Measurements from ENCODE around the gene GLUL. TPM values are rescaled to one million over a fixed set of nuclear protein-coding genes. Genes with fewer than 3 reads are reported as not detected.
A peak's percentile ranks its signal among the peaks of the same experiment; 100 is the strongest.

The GLUL gene
- total RNA-seq (2021; ENCODE audit: unreplicated experiment) = 165 TPM
- polyA plus RNA-seq (2012) = 179 and 194 TPM in 2 replicates
- percentile 91 among the genes with signal in this experiment for Bru-seq, nascent RNA
- BruChase-seq, experiment 1, labeled RNA remaining after a 6-hour chase = percentile 98 among the genes with signal in this experiment
- percentile 98 among the genes with signal in this experiment for BruChase-seq, experiment 2, labeled RNA remaining after a 2-hour chase
- long read RNA-seq, full-length matches to known transcripts = 97 of 134 reads
- long read RNA-seq, partial matches to known transcripts = 35 of 134 reads
- long read RNA-seq, other reads (novel, unspliced or antisense) = 2 of 134 reads

- peak within 1 kb of the TSS; percentile 89 for H3K4me2 ChIP-seq (ENCODE audit: low read length)
- peak within 1 kb of the TSS; percentile 87 for H3K9ac ChIP-seq (ENCODE audit: low read length)
- H4K20me1 ChIP-seq (ENCODE audit: insufficient read depth) = peaks cover 5% of the 10 kb centered on the region; the same call in 1 of the 2 replicates
- CTCF ChIA-PET = interaction anchor here (0.9 to 1.4 kb wide), 3 partner anchors 248 to 455 kb away, joined by 3 to 11 read pairs (median 5); no protein-coding TSS in a partner anchor
- no peaks in the 10 kb centered on the region for H3K9me3 ChIP-seq (ENCODE audit: control insufficient read depth in 1 of 2, insufficient read depth in 1 of 2, low read depth in 1 of 2, low read length in 2 of 2)
- DNase-seq (ENCODE audit: low read depth, low spot score) (peak; percentile 68), ATAC-seq (peak; percentile 93)
- POLR2A ChIA-PET = interaction anchor here (0.7 to 1.2 kb wide), 16 partner anchors 9 to 362 kb away, joined by 3 to 18 read pairs (median 4); no protein-coding TSS in a partner anchor
- H3K4me1 ChIP-seq (ENCODE audit: control insufficient read depth in 1 of 2, insufficient read depth in 2 of 2, low read length in 2 of 2) = peaks cover 13 to 18% of the 10 kb centered on the region in 2 experiments
- RAD21 ChIA-PET (ENCODE audit: low non-redundant PET in 1 of 2, low total read pairs in 2 of 2, uncharacterized antibody in 2 of 2, unreplicated experiment in 2 of 2) = interaction anchor here in 1 of 2 experiments (1.0 kb wide), 1 partner anchor 248 kb away, joined by 6 read pairs; no protein-coding TSS in a partner anchor
- peak within 1 kb of the TSS; percentile 94 for H3K27ac ChIP-seq (ENCODE audit: low read depth, low read length)
- H3K79me2 ChIP-seq (ENCODE audit: insufficient read depth, low read length) = peaks cover 45% of the 10 kb centered on the region
- BruUV-seq (replicated peaks) = no TSS peak
- no peaks in the 10 kb centered on the region for H3K27me3 ChIP-seq (ENCODE audit: insufficient read depth, low read length)
- no peak within 1 kb of the TSS for H2AFZ ChIP-seq (ENCODE audit: low read depth, low read length, poor library complexity, severe bottlenecking)
- intact Hi-C loops (cut with micrococcal nuclease) = loop anchor here (5.0 kb wide), 1 partner anchor 914 kb away; no protein-coding TSS in a partner anchor
- H3K4me3 ChIP-seq (replicated peaks in 1 of 2; ENCODE audit: low read depth in 1 of 2, low read length in 2 of 2) = peak within 1 kb of the TSS; percentile 71 to 85
- H3K36me3 ChIP-seq (ENCODE audit: control insufficient read depth in 1 of 2, insufficient read depth in 2 of 2, low read length in 2 of 2) = peaks cover 23% of the 10 kb centered on the region in 2 experiments
- no peaks in the 10 kb centered on the region for H3K9me2 ChIP-seq (ENCODE audit: insufficient read depth)
- TF ChIP-seq ZBTB33 (IDR thresholded peaks at IDR 0.05; ENCODE audit: extremely low read depth, insufficient replicate concordance, low read length) = no peak
- peak; percentile 70; the same call in 1 of the 2 replicates for TF ChIP-seq SIN3A (IDR thresholded peaks at IDR 0.05; ENCODE audit: low read depth)
- TF ChIP-seq EGR1 (IDR thresholded peaks at IDR 0.05; ENCODE audit: low read depth) = peak; percentile 51; the same call in 1 of the 2 replicates
- TF ChIP-seq CBX3 (IDR thresholded peaks at IDR 0.05; ENCODE audit: low read depth) = no peak
- no peak for TF ChIP-seq JUND (IDR thresholded peaks at IDR 0.05)
- no peak for TF ChIP-seq CEBPB (IDR thresholded peaks at IDR 0.05; ENCODE audit: low read depth)
- peak; percentile 98 for TF ChIP-seq POLR2AphosphoS5 (IDR thresholded peaks at IDR 0.05; ENCODE audit: low read depth, low read length)
- no peak for TF ChIP-seq EZH2 (IDR thresholded peaks at IDR 0.05)
- TF ChIP-seq FOSL1 (IDR thresholded peaks at IDR 0.05; ENCODE audit: low read depth) = no peak
- TF ChIP-seq RAD21 (IDR thresholded peaks at IDR 0.05; ENCODE audit: low read depth) = no peak; the same call in 1 of the 2 replicates
- peak; percentile 63 for TF ChIP-seq MAX (IDR thresholded peaks at IDR 0.05)
- no peak for TF ChIP-seq REST (IDR thresholded peaks at IDR 0.05; ENCODE audit: low read depth)
- TF ChIP-seq ATF3 (IDR thresholded peaks at IDR 0.05) = no peak
- peak; percentile 97 for TF ChIP-seq POLR2A (IDR thresholded peaks at IDR 0.05; ENCODE audit: borderline replicate concordance, extremely low read depth, insufficient read depth, insufficient read length)
- no peak for TF ChIP-seq YY1 (IDR thresholded peaks at IDR 0.05; ENCODE audit: extremely low read depth, insufficient replicate concordance, low read depth, low read length)
- TF ChIP-seq ZFX (IDR thresholded peaks at IDR 0.05) = peak; percentile 97
- no peak for TF ChIP-seq ZNF274 (IDR thresholded peaks at IDR 0.05; ENCODE audit: low read depth, low read length)
- TF ChIP-seq TCF7L2 (IDR thresholded peaks at IDR 0.05; ENCODE audit: borderline replicate concordance, extremely low read depth, insufficient read depth, insufficient read length) = peak; percentile 77
- no peak for TF ChIP-seq EZH2phosphoT487 (IDR thresholded peaks at IDR 0.05; ENCODE audit: borderline replicate concordance)
- no peak for TF ChIP-seq ELF1 (IDR thresholded peaks at IDR 0.05; ENCODE audit: borderline replicate concordance, low read depth)
Measured at GRCh38 chr1:182391362-182392049, at the start of gene GLUL. TSS of gene GLUL (minus strand) at chr1:182391790. CDS start at chr1:182388737, 3,053 bp downstream.
